ENCODE measurements around the gene NT5DC2.

Gene NT5DC2

DNA sequence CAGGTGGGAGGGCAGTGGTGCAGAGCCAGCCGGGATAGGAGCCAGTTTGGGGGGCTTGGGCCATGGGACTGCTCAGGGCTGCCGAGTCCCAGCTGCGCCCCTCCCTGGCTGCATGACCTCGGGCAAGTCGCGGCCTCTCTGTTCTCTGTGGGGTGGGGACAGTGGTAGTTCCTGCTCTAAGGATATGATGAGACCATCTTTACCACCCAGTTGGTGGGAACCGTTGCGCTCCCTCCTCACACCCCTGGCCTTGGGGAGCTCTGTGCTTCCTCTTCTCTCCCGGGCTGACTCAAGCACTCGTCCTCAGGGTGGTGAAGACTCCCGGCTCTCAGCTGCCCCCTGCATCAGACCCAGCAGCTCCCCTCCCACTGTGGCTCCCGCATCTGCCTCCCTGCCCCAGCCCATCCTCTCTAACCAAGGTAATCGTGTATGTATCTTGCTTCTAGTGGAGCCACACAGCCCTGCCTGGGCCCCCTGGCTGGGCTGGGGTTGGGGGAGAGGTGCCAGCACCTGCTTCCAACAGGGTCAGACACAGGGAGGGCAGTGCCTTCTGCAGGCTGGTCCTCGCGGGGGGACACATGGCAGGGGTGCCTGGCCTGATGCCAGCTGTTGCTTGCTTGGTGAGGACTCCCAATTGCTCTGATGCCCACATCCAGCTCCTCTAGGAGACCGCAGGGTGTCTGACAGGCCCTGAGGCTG lies 53.6 kb downstream of the NT5DC2 start:
- ChIA-PET CTCF (interaction anchor here (0.6 kb wide), 1 partner anchor 388 kb away, joined by 3 read pairs; no protein-coding TSS in a partner anchor), POLR2A (ENCODE audit: low non-redundant PET) (no interaction called here)
- TF ChIP-seq, protein P1, sequence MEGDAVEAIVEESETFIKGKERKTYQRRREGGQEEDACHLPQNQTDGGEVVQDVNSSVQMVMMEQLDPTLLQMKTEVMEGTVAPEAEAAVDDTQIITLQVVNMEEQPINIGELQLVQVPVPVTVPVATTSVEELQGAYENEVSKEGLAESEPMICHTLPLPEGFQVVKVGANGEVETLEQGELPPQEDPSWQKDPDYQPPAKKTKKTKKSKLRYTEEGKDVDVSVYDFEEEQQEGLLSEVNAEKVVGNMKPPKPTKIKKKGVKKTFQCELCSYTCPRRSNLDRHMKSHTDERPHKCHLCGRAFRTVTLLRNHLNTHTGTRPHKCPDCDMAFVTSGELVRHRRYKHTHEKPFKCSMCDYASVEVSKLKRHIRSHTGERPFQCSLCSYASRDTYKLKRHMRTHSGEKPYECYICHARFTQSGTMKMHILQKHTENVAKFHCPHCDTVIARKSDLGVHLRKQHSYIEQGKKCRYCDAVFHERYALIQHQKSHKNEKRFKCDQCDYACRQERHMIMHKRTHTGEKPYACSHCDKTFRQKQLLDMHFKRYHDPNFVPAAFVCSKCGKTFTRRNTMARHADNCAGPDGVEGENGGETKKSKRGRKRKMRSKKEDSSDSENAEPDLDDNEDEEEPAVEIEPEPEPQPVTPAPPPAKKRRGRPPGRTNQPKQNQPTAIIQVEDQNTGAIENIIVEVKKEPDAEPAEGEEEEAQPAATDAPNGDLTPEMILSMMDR (conservative IDR thresholded peaks at IDR 0.05; ENCODE audit: low read depth): no peak

DNA sequence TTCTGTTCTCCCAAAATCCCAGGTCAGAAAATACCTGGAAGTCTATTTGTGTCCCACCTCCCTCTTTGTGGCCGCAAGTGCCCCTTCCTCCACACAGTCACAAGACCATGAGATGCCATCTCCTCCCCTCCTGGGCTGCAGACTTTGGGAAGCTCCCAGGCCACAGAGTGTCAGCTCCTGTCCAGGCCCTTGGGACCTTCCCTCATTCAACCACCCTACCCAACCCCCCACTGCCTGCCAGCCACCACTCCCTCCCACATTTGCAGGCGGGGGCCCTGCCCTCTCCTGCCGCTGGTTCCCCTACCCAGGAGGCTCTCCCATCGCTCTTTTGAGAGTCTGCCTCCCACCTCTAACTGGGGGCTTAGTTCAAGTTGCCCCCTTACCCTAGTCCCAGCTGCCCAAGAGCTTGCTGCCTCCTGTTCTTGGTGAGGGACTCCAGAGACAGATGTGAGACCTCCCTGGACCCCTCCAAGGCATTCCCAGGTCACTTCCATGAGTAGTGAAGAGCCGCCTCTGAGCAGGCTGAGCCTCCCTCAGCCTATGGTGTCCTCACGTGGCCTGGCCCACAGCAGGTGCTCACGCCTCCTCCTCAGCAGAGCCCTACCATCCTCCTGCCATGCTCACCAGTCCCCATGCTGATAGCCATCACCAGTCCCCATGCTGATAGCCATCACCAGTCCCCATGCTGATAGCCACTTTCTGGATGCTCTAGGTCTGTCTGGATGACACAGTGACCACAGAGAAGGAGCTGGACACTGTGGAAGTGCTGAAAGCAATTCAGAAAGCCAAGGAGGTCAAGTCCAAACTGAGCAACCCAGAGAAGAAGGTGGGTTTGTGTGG lies 54.4 kb downstream of the NT5DC2 start:
- DNase-seq (ENCODE audit: low spot score): no peak
- TF ChIP-seq, protein P1 (conservative IDR thresholded peaks at IDR 0.05; ENCODE audit: low read depth): no peak
- POLR2A ChIA-PET (ENCODE audit: low non-redundant PET): no interaction called here
- peak overlapping the region; percentile 91 for H3K27ac ChIP-seq
- CTCF ChIA-PET: interaction anchor here (0.6 kb wide), 1 partner anchor 414 kb away, joined by 3 read pairs; no protein-coding TSS in a partner anchor

More for the DNA sequence above, 53.6 kb downstream of the NT5DC2 start:
- no peak for DNase-seq (ENCODE audit: low spot score)
- peak overlapping the region; percentile 91 for H3K27ac ChIP-seq

DNA sequence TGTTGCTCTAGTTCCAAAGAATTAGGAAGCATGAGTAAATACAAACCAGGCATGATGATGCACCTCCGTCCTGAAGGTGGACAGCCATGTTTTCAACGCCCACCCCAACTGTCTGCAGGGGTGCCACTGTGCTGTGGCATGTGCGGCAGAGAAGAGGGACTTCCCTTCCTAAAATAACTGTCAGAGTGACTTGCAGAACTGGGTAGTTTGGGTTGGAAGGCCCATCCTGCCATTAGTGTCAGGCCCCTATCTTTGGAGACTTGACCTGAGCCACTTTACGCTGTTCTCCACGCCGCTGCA lies 55.9 kb downstream of the NT5DC2 start:
- POLR2A ChIA-PET (ENCODE audit: low non-redundant PET): no interaction called here
- CTCF ChIA-PET: no interaction called here
- peak overlapping the region; percentile 19 for H3K27ac ChIP-seq
- TF ChIP-seq, protein P1 (conservative IDR thresholded peaks at IDR 0.05; ENCODE audit: low read depth): no peak
- no peak for DNase-seq (ENCODE audit: low spot score)

DNA sequence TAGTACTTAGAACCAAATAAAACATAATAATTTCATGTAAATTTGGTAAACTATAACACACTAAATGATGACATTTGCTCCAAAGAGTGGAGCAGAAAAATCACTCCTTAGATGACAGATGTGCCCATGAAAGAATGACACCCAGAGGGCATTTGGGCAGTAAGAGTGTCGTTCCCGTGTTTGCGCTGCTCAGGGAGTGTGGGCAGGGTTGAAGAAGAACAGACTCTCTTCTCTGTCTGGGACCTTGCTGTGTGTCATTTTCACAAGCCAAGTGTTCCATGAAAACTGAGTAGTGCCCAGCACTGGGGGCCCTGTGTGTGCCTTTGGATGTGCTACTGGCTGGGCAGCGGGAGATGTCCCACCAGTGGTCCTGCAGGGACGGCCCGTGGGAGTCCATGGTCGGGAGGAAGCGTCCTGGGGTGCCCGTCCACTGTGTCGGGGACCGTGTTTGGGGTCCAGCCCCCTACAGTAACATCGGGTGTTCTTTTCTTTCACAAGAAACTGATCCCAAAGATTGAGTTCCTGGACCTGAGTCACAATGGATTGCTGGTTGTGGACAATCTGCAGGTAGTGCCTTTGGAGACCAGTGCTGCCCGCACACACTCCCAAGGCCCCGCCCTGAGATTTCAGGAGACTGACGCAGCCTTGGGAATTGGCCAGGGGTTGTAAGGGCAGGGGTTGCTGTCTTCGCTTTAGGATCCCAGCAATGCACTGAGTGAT lies 56.4 kb downstream of the NT5DC2 start:
- CTCF ChIA-PET: no interaction called here

More for the DNA sequence above, 56.4 kb downstream of the NT5DC2 start:
- TF ChIP-seq, protein P1 (conservative IDR thresholded peaks at IDR 0.05; ENCODE audit: low read depth): no peak
- no peak for DNase-seq (ENCODE audit: low spot score)
- POLR2A ChIA-PET (ENCODE audit: low non-redundant PET): no interaction called here
- peak overlapping the region; percentile 19 for H3K27ac ChIP-seq

Measured in RWPE1 (cell line).